ENCODE data around the gene CAPN2. TPM values are rescaled to one million over a fixed set of nuclear protein-coding genes. Genes with fewer than 3 reads are reported as not detected.

Gene CAPN2
- polyA plus RNA-seq, 4 donors: 182 to 211 (median 191) TPM

- no peak for DNase-seq (ENCODE audit: low read depth in 4 of 4, low spot score in 2 of 4)
These were observed 107.6 kb downstream of the CAPN2 start for GRCh38 chr1:223819730-223820514.

DNA sequence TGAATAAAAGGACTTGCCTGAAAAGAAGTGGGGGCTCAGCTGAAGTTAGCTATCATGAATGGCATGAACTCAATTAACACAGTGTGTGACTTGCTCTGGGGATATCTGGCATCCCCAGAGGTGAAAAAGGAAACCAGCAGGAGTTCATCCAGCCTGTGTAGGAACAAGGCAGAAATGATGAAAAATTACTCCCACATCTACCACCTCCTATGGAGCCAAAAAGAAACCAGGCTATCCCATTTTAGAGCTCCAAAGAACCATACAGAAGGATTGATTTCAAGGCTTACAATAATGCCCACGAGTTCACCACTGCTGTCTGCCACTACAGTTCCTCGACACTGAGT lies 108.1 kb downstream of the CAPN2 start:
- DNase-seq (ENCODE audit: low read depth in 4 of 4, low spot score in 2 of 4): no peak

- DNase-seq (ENCODE audit: low read depth in 4 of 4, low spot score in 2 of 4): no peak
These were observed 108.6 kb downstream of the CAPN2 start for GRCh38 chr1:223820971-223821370.

- no peak for DNase-seq (ENCODE audit: low read depth in 4 of 4, low spot score in 2 of 4)
These were observed 111.9 kb downstream of the CAPN2 start for GRCh38 chr1:223824287-223824686.

DNA sequence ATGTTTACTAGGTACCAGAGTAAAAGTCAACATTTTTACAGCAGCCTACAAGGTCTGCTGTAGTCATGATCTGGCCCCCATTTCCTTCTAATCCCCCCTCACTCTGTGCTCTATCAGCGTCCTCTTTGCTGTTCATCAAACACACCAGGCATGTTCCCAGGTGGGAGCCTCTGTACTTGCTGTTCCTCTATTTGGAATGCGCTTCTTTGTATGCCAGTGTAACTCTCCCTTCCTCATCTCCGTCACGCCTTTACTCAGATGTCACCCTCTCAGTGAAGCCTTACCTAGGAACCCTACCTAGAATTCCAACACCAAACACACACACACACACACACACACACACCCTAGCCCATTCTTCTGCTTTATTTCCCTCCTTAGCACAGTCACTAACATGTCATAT lies 112.4 kb downstream of the CAPN2 start:
- DNase-seq (ENCODE audit: low read depth in 4 of 4, low spot score in 2 of 4): no peak

Other genes with a start within 250 kb of the CAPN2 start
- gene CAPN8, start 46.8 kb upstream of the CAPN2 start, polyA plus RNA-seq (ENCODE audit: insufficient read length in 4 of 4): 1 to 10 TPM; 1.3 to 4.8 (median 2.4) TPM
- 10 to 100 TPM; 42.7 to 59.3 (median 50.9) TPM for gene TP53BP2, start 133.4 kb downstream of the CAPN2 start, polyA plus RNA-seq (ENCODE audit: insufficient read length in 4 of 4)